Activated B cell treated with CpG ODN at 0.5 μM for 24 hours (primary cell): Measurements from ENCODE around the gene SLC13A3. TPM values are rescaled to one million over a fixed set of nuclear protein-coding genes. Genes with fewer than 3 reads are reported as not detected.

Experiments
- ATAC-seq: fragments of 200-7000 bp; cut with Tn5 transposase; one replicate; pipeline ENCODE4 v1.10.0; 2021; ENCODE audit warnings: low read depth, mild to moderate bottlenecking, moderate library complexity
- CTCF ChIA-PET: fragments of 350-600 bp; sonication (Branson Sonifier 250); formaldehyde crosslinking; loops from one replicate; lab custom pipeline; 2021; ENCODE audit warnings: antibody characterized with exemption; lab: Charles Lee
- POLR2A ChIA-PET: fragments of 350-600 bp; sonication (Branson Sonifier 250); formaldehyde crosslinking; loops from one replicate; lab custom pipeline; 2021; ENCODE audit warnings: antibody characterized with exemption; lab: Charles Lee
- DNase-seq: peaks from one replicate; pipeline ENCODE4 v3.0.0; 2022
- H3K27ac Mint-ChIP-seq: one replicate; pipeline ENCODE4 v1.8.0; 2020; ENCODE audit warnings: mixed read lengths
- H3K27me3 Mint-ChIP-seq: one replicate; pipeline ENCODE4 v1.8.0; 2021; ENCODE audit warnings: mixed read lengths
- H3K36me3 Mint-ChIP-seq: one replicate; pipeline ENCODE4 v1.8.0; 2021; ENCODE audit warnings: low read depth, mixed read lengths
- H3K4me1 Mint-ChIP-seq: one replicate; pipeline ENCODE4 v1.8.0; 2021; ENCODE audit warnings: mixed read lengths
- H3K4me3 Mint-ChIP-seq: one replicate; pipeline ENCODE4 v1.8.0; 2020; ENCODE audit warnings: mild to moderate bottlenecking, mixed read lengths
- H3K9me3 Mint-ChIP-seq: one replicate; pipeline ENCODE4 v1.8.0; 2020; ENCODE audit warnings: mixed read lengths
- CTCF ChIP-seq: fragments of 200-600 bp; IDR thresholded peaks from one replicate; pipeline ENCODE4 v1.8.0; 2022; ENCODE audit warnings: antibody characterized with exemption, mild to moderate bottlenecking
- intact Hi-C: fragments of 100-400 bp; cut with micrococcal nuclease; formaldehyde crosslinking; loops from one replicate; pipeline ENCODE4 v1.15.1; 2024
- total RNA-seq: library from RNA; stranded (reverse); gene quantifications from 2 replicates; pipeline ENCODE4 v1.2.3, GENCODE V29; 2022

The SLC13A3 gene
- total RNA-seq, 1 donor from 2014 or later: 0.47 TPM

GRCh38 chr20:46622165-46622564 lies 29.1 kb downstream of the SLC13A3 start:
- CTCF ChIA-PET: no interaction called here
- no peak for DNase-seq
- no peak for TF ChIP-seq CTCF
- Mint-ChIP-seq H3K4me3 (no peak overlapping the region), H3K27ac (no peak overlapping the region), H3K4me1 (no peaks in the 10 kb centered on the region), H3K36me3 (peaks cover 2% of the 10 kb centered on the region), H3K9me3 (peaks cover 10% of the 10 kb centered on the region), H3K27me3 (peaks cover 19% of the 10 kb centered on the region)
- POLR2A ChIA-PET: no interaction called here
- no peak for ATAC-seq
- intact Hi-C loops: no loop called here

- intact Hi-C loops: no loop called here
- H3K27ac Mint-ChIP-seq: no peak overlapping the region
- no peak overlapping the region for H3K4me3 Mint-ChIP-seq
- no peaks in the 10 kb centered on the region for H3K4me1 Mint-ChIP-seq
- H3K36me3 Mint-ChIP-seq: peaks cover 2% of the 10 kb centered on the region
- TF ChIP-seq CTCF: no peak
- DNase-seq (no peak), ATAC-seq (no peak)
- peaks cover 10% of the 10 kb centered on the region for H3K9me3 Mint-ChIP-seq
- peaks cover 15% of the 10 kb centered on the region for H3K27me3 Mint-ChIP-seq
- ChIA-PET CTCF (no interaction called here), POLR2A (no interaction called here)
Observed at GRCh38 chr20:46621492-46621891, 29.8 kb downstream of the SLC13A3 start.

GRCh38 chr20:46619445-46619844 lies 31.8 kb downstream of the SLC13A3 start:
- Mint-ChIP-seq H3K4me1 (no peaks in the 10 kb centered on the region), H3K27ac (no peak overlapping the region), H3K27me3 (peaks cover 19% of the 10 kb centered on the region), H3K9me3 (peaks cover 10% of the 10 kb centered on the region), H3K36me3 (peaks cover 2% of the 10 kb centered on the region), H3K4me3 (no peak overlapping the region)
- TF ChIP-seq CTCF: no peak
- ChIA-PET POLR2A (no interaction called here), CTCF (no interaction called here)
- ATAC-seq: no peak
- DNase-seq: no peak
- intact Hi-C loops: no loop called here

GRCh38 chr20:46618316-46619100 lies 32.8 kb downstream of the SLC13A3 start:
- H3K27me3 Mint-ChIP-seq: peaks cover 15% of the 10 kb centered on the region
- POLR2A ChIA-PET: no interaction called here
- no peak for ATAC-seq
- no peak for DNase-seq
- H3K27ac Mint-ChIP-seq: no peak overlapping the region
- H3K36me3 Mint-ChIP-seq: no peaks in the 10 kb centered on the region
- CTCF ChIA-PET: no interaction called here
- no peak for TF ChIP-seq CTCF
- H3K4me1 Mint-ChIP-seq: no peaks in the 10 kb centered on the region
- intact Hi-C loops: no loop called here
- no peak overlapping the region for H3K4me3 Mint-ChIP-seq
- peaks cover 1% of the 10 kb centered on the region for H3K9me3 Mint-ChIP-seq

- POLR2A ChIA-PET: no interaction called here
- H3K27me3 Mint-ChIP-seq: peaks cover 16% of the 10 kb centered on the region
- CTCF ChIA-PET: no interaction called here
- intact Hi-C loops: no loop called here
- no peak overlapping the region for H3K4me3 Mint-ChIP-seq
- peaks cover 4% of the 10 kb centered on the region for H3K9me3 Mint-ChIP-seq
- H3K27ac Mint-ChIP-seq: no peak overlapping the region
- ATAC-seq (no peak), DNase-seq (no peak)
- H3K36me3 Mint-ChIP-seq: no peaks in the 10 kb centered on the region
- no peak for TF ChIP-seq CTCF
- no peaks in the 10 kb centered on the region for H3K4me1 Mint-ChIP-seq
Observed at GRCh38 chr20:46614503-46614902, 36.8 kb downstream of the SLC13A3 start.
